Ovary (tissue), 1 donor: ENCODE data around the gene TTLL6.

Experiments used
- EP300 ChIP-seq: sonication (generic); formaldehyde crosslinking; IDR thresholded peaks from one replicate; pipeline ENCODE4 v1.6.1; 2017; ENCODE audit warnings: antibody characterized with exemption
- POLR2A ChIP-seq: fragments of 450-650 bp; IDR thresholded peaks from one replicate; pipeline ENCODE4 v1.6.1; 2017; ENCODE audit warnings: antibody characterized with exemption, mild to moderate bottlenecking, moderate library complexity

- TF ChIP-seq EP300 (no peak), POLR2A (no peak)
Measured at GRCh38 chr17:48834973-48835372, 17.9 kb upstream of the TTLL6 start.
